ENCODE results near the gene SYNPO2.
A peak's percentile ranks its signal among the peaks of the same experiment; 100 is the strongest.

SYNPO2 gene

GRCh38 chr4:118936406-118936805, 47.8 kb downstream of the SYNPO2 start:
- Histone ChIP-seq H3K4me1 (ENCODE audit: insufficient read depth, poor library complexity, severe bottlenecking) (no peaks in the 10 kb centered on the region), H3K27me3 (ENCODE audit: insufficient read depth, poor library complexity, severe bottlenecking) (no peaks in the 10 kb centered on the region), H3K4me3 (ENCODE audit: severe bottlenecking) (no peak overlapping the region), H3K36me3 (ENCODE audit: low read depth) (no peaks in the 10 kb centered on the region), H3K9me3 (ENCODE audit: severe bottlenecking) (no peaks in the 10 kb centered on the region), H3K27ac (ENCODE audit: poor library complexity, severe bottlenecking) (no peak overlapping the region)
- TF ChIP-seq CTCF (IDR thresholded peaks at IDR 0.05; ENCODE audit: poor library complexity, severe bottlenecking), result no peak
- DNase-seq (ENCODE audit: low spot score), result no peak
- ATAC-seq (ENCODE audit: low read depth), result no peak

GRCh38 chr4:118939169-118939783, 50.6 kb downstream of the SYNPO2 start:
- Histone ChIP-seq H3K27me3 (ENCODE audit: insufficient read depth, poor library complexity, severe bottlenecking) (no peaks in the 10 kb centered on the region), H3K9me3 (ENCODE audit: severe bottlenecking) (no peaks in the 10 kb centered on the region), H3K27ac (ENCODE audit: poor library complexity, severe bottlenecking) (no peak overlapping the region), H3K4me3 (ENCODE audit: severe bottlenecking) (no peak overlapping the region), H3K4me1 (ENCODE audit: insufficient read depth, poor library complexity, severe bottlenecking) (peaks cover 6% of the 10 kb centered on the region), H3K36me3 (ENCODE audit: low read depth) (no peaks in the 10 kb centered on the region)
- no peak for ATAC-seq (ENCODE audit: low read depth)
- TF ChIP-seq CTCF (IDR thresholded peaks at IDR 0.05; ENCODE audit: poor library complexity, severe bottlenecking), result no peak
- DNase-seq (ENCODE audit: low spot score), result no peak

- DNase-seq (ENCODE audit: low spot score), result no peak
- no peak for TF ChIP-seq CTCF (IDR thresholded peaks at IDR 0.05; ENCODE audit: poor library complexity, severe bottlenecking)
- H3K4me1 ChIP-seq (ENCODE audit: insufficient read depth, poor library complexity, severe bottlenecking), result peaks cover 6% of the 10 kb centered on the region
- no peak for ATAC-seq (ENCODE audit: low read depth)
- H3K9me3 ChIP-seq (ENCODE audit: severe bottlenecking), result no peaks in the 10 kb centered on the region
- no peaks in the 10 kb centered on the region for H3K27me3 ChIP-seq (ENCODE audit: insufficient read depth, poor library complexity, severe bottlenecking)
- H3K36me3 ChIP-seq (ENCODE audit: low read depth), result no peaks in the 10 kb centered on the region
- H3K27ac ChIP-seq (ENCODE audit: poor library complexity, severe bottlenecking), result no peak overlapping the region
- no peak overlapping the region for H3K4me3 ChIP-seq (ENCODE audit: severe bottlenecking)
Observed at GRCh38 chr4:118941149-118941548, 52.5 kb downstream of the SYNPO2 start.

- no peak for TF ChIP-seq CTCF (IDR thresholded peaks at IDR 0.05; ENCODE audit: poor library complexity, severe bottlenecking)
- DNase-seq (ENCODE audit: low spot score), result no peak
- Histone ChIP-seq H3K27ac (ENCODE audit: poor library complexity, severe bottlenecking) (no peak overlapping the region), H3K4me1 (ENCODE audit: insufficient read depth, poor library complexity, severe bottlenecking) (peaks cover 6% of the 10 kb centered on the region), H3K9me3 (ENCODE audit: severe bottlenecking) (no peaks in the 10 kb centered on the region), H3K4me3 (ENCODE audit: severe bottlenecking) (no peak overlapping the region), H3K36me3 (ENCODE audit: low read depth) (no peaks in the 10 kb centered on the region), H3K27me3 (ENCODE audit: insufficient read depth, poor library complexity, severe bottlenecking) (no peaks in the 10 kb centered on the region)
- ATAC-seq (ENCODE audit: low read depth), result peak; percentile 38; the same call in 2 of the 3 replicates
Observed at GRCh38 chr4:118941799-118942198, 53.1 kb downstream of the SYNPO2 start.

- Histone ChIP-seq H3K36me3 (ENCODE audit: low read depth) (no peaks in the 10 kb centered on the region), H3K4me3 (ENCODE audit: severe bottlenecking) (no peak overlapping the region), H3K9me3 (ENCODE audit: severe bottlenecking) (no peaks in the 10 kb centered on the region), H3K4me1 (ENCODE audit: insufficient read depth, poor library complexity, severe bottlenecking) (peaks cover 6% of the 10 kb centered on the region), H3K27ac (ENCODE audit: poor library complexity, severe bottlenecking) (no peak overlapping the region), H3K27me3 (ENCODE audit: insufficient read depth, poor library complexity, severe bottlenecking) (no peaks in the 10 kb centered on the region)
- DNase-seq (ENCODE audit: low spot score), result no peak
- no peak for TF ChIP-seq CTCF (IDR thresholded peaks at IDR 0.05; ENCODE audit: poor library complexity, severe bottlenecking)
- peak; percentile 46; the same call in 2 of the 3 replicates for ATAC-seq (ENCODE audit: low read depth)
Observed at GRCh38 chr4:118942465-118942864, 53.8 kb downstream of the SYNPO2 start.
